ENCODE measurements around the gene RUNX1.

Gene RUNX1

DNA sequence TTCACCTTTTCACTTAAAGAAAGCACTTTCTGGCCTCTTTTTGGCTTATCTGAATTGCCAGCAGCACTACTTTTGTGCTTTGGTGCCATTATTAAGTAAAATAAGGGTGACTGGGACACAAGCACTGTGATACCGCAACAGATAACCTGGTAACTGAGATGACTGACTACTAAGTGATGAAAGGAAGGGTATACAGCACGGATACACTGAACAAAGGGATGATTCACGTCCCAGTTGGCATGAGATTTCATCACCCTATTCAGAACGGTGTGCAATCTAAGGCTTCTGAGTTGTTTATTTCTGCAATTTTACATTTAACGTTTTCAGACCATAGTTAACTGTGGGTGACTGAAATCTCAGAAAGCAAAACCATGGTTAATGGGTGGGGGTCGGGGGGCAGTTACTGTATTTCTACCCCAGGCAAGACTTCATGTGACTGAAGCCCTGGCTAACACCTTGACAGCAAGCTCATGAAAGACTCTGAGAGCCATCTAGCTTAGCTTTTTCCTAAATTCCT lies 277.5 kb downstream of the RUNX1 start:
- DNase-seq, result no peak

DNA sequence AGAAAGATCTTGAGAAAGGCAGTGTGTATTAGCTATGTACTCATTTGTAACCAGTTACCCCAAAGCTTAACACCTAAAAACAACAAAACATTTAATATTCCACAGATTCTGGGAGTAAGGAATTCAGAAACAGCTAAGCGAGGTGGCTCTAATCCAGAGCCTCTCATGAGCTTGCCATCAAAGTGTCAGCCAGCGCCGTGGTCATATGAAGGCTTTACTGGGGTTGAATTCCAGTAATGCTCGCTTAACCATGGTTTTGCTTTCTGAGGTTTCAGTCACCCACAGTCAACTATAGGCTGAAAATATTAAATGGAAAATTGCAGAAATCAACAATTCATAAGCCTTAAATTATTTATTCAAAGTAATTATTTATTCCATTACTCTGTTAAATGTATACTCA lies 278.5 kb downstream of the RUNX1 start:
- no peak for DNase-seq

DNA sequence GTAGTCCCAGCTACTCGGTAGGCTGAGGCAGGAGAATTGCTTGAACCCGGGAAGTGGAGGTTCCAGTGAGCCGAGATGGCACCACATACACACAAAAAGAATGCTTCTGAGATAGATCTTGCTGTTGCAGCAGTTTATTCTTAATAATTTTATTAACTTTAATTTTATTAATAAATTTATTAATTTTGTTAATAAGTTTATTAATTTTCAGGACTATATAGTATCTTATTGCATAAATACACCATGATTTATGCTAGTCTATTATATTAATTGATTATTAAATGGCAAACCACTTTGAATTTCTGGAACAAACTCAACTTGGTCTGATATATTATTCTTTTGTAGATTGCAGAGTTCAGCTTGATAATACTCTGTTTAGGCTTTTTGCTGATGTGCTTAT lies 280.8 kb downstream of the RUNX1 start:
- DNase-seq, result no peak

DNA sequence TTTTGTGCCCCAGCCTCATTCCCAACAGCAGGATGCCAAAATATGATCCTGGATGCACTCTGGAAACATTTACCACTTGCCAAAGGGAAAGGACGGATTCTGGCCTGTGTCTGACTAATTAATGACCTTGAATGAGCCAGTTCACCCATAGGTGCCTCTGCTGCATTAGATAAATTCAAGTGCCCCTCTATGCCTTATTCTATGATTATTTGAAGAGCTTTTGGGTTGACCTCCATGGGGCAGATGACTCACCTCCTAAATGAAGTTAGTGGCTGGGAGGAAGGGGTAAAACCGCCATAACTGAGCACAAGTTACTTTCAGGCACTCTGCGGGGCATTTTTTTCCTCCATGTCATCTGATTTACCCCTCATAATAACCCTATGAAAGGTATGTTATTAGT lies 282.2 kb downstream of the RUNX1 start:
- no peak for DNase-seq

DNA sequence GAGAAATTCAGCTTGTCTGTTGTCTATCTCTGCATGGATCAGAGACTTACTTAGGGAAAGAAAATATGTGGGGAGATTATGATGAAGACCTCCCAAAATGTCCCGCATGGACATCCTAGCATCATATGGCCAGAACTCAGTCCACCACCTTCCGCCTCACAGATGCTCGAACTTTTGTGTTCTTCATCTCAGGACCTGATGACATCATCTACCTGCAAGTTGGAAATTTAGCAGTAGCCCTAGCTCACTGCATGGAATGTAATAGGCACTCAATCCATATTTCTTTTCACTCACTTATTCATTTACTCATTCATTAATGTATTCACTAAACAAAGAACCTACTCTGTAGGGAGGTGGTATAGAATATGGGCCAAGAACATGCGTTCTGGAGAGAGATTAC lies 283.5 kb downstream of the RUNX1 start:
- no peak for DNase-seq

DNA sequence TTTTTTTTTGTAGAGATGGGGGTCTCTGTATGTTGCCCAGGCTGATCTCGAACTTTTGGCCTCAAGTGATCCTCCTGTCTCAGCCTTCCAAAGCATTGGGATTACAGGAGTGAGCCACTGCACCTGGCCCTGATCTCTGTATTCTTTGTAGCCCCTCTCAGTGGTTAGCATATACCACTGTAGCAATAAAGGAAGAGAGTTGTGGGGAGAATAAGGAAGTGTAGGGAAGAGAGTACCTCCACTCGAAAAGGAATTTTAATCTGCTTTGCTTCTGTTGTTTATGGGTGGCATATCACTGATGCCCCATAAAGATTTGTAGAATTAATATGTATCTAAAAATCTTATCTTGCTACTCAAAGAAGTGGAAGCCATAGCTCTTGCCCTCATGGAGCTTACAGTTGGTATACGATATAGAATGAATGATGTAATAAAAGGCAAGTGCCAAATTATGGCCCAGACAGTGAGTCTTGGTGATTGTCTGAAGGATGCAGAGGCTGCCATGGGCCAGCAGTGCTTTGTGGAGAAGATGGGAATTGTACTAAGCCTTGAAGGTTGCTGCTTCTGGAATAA lies 284.3 kb downstream of the RUNX1 start:
- DNase-seq, result no peak

DNA sequence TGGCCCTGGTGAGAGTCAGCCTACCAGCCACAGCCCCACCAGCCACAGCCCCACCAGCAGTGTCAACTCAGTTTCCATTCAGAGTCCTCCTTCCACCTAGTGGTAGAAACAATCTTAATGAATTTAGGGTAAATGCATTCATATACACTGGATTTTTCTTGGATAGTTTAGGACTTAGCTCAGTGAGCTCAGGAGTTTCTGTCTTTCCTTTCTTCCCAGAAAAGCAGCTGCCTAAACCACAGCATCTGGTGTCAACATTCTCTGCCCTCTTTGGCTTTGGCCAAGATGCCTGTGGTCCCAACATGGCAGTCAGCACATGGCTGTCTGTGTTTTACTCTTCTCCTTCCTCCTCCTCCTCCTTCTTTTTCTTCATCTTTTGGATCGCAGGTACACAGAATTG lies 286.3 kb downstream of the RUNX1 start:
- DNase-seq, result no peak

DNA sequence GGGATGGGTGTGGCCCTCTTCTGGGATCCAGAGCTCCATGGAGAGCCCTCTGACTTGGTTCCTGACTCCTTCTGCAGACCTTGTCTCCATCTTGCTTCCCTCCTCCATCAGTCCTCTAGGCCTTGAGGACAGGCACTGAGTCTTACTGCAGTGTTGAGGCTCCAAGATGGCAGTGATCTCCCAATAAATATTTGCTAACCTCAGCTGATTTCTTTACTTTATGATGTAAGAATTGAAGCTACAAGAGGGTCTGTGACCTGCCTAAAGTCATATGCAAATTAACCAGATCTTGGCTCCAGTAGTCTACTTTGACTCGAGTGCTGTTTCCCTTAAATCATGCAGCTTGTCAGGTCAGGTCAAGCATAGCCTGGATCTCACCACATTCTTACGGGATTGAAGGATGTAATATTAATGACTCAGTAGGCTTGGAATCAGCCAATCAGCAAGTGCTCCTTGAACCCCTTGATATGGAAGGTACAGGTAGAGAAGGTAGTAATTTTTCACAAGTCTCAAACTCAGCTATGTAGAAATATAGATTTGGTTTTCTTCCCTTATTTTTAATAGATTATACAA lies 287.3 kb downstream of the RUNX1 start:
- no peak for DNase-seq

DNA sequence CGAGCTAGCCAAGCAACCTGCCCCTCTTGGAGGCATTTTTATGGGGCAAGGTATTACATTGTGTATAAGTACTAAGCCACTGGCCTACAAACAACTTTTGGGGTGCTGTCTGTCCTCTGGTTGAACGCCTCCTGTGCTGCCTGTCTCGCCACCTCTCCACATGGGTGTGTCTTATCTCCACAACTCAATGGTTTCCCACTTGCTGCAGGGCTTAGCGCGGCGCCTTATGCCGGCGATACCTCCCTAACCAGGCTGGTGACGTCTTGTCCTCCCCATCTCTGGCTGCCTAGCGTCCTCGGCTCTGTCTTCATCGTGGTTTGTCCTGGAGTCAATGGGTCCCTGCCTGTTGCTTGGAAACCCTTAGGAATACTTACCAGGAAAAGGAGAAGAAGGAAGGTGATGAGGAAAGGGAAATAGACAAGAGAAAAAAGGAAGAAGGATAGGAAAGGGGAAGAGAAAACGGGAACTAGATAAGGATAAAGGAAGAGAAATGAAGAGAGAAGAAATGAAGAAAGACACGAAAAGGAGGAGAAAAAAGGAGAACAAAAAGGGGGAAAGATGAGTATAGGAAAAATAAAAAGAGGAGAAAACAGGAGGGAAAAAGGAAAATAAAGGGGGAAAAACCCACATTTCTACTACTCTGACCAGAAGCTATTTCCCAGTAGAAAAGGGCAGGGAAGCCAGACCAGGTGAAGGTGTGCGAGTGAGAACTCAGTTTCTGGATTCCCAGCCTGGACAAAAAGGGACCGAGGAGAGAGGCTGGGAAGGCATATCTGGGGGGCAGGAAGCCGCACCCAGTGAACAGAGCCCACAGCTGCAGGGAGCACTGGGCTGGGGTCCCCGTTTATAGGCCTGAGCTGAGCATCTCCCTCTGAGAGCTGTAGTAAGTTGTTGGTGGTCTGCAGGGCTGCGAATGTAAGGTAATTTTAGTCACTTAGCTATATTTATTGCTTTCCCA lies 294.1 kb downstream of the RUNX1 start:
- DNase-seq, result no peak

DNA sequence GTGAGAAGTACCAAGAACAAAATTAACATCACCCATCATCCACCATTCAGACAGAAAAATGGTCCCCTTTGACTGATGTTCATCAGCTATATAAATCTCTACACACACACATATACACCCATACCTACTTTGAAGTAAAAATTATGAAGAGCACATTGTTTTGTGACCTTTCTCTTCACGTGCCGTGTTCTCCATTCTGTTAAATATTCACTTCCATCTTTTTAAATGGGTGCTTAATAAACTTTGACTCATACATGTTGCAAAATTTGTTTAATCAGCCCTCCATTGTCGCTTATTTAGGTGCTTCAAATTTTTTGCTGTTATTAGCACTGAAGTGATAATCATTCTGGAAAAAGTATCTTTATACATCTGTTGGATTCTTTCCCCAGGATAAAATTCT lies 300.2 kb downstream of the RUNX1 start:
- DNase-seq, result no peak

DNA sequence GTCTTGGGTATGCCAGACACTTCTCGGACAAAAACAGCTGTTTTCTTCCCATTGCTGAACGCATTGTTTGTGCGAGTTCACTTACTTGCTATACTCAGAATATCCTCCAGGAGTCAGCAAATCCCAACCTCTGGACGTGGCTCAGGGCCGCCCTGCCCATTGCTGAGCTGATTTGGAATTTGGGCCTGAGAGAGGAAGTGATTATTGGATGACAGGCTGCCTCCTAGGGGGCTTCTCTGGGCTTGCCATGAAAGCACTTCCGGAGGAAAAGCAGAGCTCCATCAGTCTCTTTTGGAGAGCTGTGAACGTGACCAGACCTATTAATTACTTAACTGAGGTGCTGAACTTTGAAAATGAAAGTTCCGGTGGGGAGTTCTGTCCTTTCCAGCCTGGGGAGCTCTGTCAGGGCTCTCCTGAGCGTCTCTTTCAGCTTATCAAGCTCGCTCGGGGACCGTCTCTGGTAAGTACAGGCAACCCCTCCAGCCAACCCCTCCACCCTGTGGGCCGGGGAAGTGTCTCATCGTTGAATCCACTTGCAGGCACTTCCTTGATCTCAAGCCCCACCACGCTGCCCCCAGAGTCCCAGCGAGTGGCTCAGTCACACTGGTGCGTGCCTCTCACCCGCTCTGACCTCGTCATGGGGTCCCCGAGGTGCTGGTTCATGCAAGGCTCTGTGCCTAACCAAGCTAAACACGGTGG lies 303.4 kb downstream of the RUNX1 start:
- peak; percentile 53 for DNase-seq

DNA sequence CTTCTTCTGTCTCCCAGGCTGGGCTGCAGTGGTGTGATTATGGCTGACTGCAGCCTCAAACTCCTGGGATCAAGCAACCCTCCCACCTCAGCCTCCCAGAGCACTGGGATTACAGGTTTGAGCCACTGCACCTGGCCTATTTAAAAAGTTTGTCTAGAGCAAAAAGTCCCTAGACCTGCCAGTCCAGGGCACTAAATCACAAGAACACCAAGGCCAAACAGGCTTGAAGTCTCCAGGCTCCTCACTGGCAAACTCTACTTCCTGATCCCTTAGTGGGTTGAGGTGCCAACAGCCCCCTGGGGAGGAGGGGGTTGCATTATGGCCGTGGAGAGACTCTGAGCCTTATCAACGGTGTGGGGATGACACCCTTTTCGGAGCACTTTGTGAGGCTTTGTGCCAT lies 304.3 kb downstream of the RUNX1 start:
- no peak for DNase-seq

DNA sequence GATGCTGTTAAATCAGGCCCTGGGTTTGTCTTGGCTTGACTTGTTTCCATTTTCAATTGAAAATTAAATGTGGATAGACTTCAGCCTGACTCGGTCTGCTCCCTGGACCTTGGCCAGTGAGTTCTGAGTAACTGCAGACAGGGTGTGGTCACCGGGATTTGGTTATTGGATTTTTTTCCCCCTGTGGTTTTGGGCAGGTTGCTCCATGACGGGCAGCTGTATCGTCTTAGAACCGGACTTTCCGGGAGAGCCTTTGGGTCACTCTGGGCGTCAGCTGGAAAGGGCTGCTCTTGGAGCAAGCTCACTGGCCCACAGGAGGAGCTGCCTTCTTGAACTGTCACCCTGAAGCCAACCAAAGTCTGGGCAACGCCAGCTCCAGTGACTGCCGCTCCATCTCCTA lies 305.3 kb downstream of the RUNX1 start:
- no peak for DNase-seq

DNA sequence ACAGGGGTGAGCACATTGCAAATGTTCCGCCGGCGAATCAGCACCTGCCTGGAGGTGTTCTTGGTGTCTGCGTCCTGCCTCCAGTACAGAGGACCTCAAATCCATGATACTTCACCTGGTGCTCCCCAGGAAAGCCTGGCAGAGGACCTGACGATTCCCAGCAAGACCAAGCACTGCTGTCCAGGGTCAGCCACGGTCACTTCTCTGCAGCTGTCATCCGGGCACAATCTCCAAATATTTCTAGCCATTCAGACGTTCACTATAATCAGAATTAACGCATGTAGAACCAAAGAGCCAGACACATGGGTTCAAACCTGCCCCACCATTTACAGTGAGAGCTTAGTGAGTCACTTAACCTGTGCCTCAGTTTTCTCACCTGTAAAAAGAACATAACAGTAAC lies 305.8 kb downstream of the RUNX1 start:
- DNase-seq, result no peak

DNA sequence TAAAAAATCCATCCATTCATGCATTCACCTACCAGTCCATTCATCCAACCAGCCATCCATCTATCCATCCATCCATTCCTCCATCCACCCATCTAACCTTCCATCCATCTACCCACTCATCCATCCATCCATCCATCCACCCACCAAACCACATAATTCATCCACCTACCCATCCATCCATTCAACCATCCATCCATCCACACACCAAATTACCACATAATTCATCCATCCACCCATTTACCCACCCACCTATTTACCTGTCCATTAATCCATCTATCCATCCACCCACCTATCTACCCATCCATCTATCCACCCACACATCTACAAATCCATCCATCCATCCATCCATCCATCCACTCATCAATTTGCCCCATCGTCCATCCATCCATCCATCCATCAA lies 308.9 kb downstream of the RUNX1 start:
- no peak for DNase-seq
